NCI-H2227 (cell line): ENCODE data around the gene GCFC2.
A peak's percentile ranks its signal among the peaks of the same experiment; 100 is the strongest.
"Not testable (repeated sequence)": the region's sequence is repeated elsewhere in the genome, so short reads cannot be mapped to it uniquely, and the experiment has no call there.

Experiments
- DNase-seq: peaks from one replicate; lab custom pipeline; 2025; ENCODE audit not compliant: unreplicated experiment; lab: John Stamatoyannopoulos, UW

GCFC2 gene

DNA sequence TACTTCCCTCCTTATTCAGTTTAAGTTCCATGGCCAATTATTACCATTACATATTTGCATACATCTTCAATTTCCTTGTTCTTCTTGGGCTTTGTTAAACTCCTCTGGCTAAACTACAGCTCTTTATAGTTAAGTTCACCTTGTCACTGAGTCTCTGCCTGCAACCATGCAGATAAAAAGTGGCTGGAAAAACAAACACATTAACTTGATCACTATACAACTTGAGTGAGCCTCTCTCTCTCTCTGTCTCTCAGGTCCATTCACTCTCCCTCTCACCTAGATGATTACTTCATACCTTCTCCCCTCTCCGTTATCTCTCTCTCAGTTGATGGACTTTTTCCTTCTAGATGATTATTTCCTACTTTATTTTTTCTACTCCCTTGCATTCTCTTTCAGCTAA is 30.3 kb downstream of the GCFC2 start:
- no peak for DNase-seq

DNA sequence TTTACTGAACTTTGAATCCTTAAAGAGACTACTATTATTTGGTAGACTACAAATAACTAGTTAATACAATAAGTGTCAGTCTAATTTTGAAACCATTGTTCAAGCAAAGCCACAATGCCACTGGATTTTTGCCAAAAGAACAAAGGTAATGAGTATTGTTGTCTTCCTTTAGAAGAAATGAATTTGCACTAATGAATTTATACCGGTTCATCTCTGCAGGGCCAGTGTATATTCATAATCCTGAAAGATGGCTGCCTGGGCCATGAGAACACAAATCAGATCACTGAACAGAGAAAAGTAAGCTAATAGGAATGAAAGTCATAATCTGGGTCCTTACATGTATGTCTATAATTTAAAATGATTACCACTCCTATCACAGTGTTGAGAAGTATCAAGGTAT is 31.2 kb downstream of the GCFC2 start:
- no peak for DNase-seq

DNA sequence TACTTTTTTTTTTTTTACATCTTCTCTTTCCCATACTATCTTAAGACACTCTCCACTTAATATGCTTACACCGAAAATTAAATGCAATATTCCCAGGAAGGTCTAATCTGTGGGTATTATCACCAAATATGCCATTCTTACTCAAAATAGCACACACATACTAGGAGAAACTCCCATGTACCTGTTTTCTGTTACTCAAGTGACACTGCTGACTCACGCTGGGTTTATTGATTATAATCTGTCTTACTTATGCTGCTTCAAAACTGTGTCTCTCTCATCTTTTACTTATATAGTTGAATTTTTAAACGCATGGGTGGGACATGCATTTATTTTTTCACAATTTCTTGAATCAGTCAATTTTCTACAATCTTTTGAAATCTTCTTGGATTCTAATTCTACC is 34.3 kb downstream of the GCFC2 start:
- no peak for DNase-seq

DNA sequence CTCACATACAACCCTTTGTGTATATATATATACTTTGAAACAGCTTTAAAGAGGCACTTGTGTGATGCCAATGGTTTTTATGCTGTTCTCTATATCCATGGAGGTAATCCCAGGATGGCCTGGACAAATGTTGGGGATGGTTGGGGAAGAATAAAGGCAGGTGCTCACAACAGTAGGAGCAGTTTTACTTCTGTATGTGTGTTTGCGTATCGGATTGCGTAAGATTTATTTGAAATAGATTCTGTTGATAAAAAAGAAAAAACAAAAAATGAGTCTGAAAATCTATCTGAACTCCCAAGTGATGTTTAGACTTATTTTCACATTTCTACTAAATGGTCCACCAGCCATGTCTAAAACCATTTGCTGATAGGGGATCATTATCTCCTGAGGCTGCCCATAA is 34.8 kb downstream of the GCFC2 start:
- DNase-seq, result no peak

DNA sequence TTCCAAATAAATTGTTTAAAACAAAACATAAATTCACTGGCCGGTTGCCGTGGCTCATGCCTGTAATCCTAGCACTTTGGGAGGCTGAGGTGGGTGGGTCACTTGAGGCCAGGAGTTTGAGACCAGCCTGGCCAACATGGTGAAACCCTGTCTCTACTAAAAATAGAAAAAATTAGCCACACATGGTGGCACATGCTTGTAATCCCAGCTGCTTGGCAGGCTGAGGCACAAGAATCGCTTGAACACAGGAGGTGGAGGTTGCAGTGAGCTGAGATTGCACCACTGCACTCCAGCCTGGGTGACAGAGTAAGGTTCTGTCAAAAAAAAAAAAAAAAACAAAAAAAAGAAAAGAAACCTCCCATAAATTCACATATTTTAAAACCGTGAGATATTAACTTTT is 35.3 kb downstream of the GCFC2 start:
- not testable (repeated sequence) for DNase-seq

DNA sequence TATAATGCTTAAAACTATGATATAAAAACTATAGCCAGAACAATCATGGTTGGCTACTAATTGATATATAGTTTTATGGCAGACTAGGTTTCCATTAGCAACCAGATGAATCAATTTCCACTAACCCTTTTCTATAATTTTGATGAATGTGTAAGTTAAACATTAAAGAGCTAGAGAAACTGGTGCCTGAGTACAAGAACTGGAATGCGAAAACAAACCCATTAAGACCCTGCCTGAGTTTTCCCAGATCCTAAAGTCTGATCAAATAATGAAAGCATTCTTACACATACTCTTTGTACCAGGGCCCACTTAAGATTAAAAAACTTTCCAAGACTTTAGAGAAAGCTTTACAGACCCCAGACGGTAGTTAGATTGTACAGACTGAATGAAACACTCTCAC is 42.8 kb downstream of the GCFC2 start:
- no peak for DNase-seq

DNA sequence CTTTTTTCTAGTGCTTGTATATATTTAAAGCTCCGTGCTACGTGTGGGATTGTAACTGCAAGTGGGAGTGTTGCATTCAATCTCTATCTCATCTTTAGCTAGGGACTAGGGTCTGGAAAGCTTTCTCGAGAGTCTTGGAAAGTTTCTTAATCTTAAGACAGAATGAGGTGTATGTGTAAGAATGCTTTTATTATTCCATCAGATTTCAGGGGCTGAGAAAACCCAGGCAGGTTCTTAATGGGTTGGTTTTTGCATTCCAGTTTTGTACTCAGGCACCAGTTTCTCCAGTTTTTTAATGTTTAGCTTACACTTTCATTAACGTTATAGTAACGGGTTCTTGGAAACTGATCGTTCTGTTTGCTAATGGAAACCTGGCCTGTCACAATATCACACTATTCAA is 43.8 kb downstream of the GCFC2 start:
- DNase-seq, result no peak

DNA sequence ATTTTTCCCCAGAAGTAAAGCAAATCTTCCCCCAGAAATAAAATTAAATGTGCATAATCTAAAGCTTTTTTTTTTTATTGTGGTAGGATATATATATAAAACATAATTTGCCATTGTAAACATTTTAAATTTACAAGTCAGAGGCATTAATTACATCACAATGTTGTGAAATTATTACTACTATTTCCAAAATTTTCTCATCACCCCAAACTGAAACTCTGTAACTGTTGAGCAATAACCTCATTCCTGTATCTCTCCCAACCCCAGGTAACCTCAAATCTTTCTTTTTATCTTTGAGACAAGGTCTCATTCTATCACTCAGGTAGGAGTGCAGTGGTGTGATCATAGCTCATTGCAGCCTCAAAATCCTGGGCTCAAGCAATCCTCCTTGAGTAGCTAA is 52.9 kb downstream of the GCFC2 start:
- DNase-seq, result no peak

DNA sequence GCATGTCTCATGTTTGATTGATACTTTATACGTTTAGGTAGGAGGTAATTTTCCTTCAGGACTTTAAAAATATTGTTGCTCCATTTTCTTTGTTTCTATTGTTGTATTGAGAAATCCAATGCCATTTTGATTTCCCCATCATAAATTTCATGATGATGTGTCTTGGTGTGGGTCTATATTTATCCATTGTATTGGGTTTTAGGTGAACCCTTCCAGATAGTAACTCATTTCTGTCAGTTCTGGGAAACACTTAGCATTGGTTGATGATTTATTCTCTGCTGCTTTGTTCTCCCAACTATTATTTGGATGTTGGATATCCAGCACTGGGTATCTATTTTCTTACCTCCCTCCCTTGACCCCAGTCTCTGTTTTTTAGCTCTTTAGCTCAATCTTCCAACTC is 54.2 kb downstream of the GCFC2 start:
- DNase-seq, result no peak

DNA sequence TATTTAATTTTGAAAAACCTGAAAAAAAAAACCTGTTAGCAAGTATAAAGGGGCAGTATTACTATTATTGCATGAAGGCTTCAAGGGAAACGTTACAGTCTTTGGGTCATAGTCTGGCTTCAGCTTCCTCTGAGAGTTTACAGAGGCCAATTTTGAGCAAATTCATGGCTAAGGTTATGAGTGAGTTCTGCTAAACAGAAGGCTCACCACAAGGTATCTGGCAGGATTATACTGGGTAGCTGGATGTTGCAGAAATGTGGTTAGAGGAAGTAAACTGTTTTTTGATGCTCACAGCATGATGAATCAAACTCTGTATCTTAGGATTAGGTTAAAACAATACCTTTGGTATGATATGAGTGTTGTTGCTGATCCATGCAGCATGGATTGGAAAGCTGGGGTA is 54.9 kb downstream of the GCFC2 start:
- DNase-seq, result no peak

DNA sequence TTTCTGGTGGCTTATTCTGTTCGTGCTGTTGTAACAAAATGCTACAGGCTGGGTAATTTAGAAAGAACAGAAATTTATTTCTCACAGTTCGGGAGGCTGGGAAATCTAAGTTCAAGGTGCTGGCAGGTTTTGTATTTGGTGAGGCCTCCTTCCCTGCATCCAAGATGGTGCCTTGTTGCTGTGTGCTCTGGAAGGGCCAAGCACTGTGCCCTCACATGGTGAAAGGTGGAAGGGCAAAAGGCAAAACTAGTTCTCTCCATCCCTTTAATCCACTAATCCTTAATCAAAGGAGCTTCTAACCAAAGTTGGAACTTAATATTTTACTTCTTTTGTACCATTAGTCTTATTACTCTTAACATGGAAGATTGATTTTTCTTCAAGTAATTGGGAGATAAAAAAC is 56.7 kb downstream of the GCFC2 start:
- DNase-seq, result no peak

DNA sequence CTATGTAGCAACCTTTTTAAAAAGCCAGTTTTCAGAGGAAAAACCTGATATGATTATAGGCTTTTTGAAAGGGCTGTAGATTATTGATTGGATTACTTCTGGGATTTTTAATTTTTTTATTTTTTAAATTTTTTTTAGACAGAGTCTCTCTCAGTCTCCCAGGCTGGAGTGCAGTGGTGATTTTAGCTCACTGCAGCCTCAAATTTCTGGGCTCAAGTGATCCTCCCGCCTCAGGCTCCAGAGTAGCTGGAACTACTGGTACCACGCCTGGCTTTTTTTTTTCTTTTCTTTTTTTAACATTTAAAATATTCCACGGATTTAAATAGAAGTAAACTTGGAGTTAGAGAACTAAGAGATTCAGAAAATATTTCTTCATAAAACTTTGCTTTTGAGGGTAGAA is 62.9 kb downstream of the GCFC2 start:
- DNase-seq, result no peak

DNA sequence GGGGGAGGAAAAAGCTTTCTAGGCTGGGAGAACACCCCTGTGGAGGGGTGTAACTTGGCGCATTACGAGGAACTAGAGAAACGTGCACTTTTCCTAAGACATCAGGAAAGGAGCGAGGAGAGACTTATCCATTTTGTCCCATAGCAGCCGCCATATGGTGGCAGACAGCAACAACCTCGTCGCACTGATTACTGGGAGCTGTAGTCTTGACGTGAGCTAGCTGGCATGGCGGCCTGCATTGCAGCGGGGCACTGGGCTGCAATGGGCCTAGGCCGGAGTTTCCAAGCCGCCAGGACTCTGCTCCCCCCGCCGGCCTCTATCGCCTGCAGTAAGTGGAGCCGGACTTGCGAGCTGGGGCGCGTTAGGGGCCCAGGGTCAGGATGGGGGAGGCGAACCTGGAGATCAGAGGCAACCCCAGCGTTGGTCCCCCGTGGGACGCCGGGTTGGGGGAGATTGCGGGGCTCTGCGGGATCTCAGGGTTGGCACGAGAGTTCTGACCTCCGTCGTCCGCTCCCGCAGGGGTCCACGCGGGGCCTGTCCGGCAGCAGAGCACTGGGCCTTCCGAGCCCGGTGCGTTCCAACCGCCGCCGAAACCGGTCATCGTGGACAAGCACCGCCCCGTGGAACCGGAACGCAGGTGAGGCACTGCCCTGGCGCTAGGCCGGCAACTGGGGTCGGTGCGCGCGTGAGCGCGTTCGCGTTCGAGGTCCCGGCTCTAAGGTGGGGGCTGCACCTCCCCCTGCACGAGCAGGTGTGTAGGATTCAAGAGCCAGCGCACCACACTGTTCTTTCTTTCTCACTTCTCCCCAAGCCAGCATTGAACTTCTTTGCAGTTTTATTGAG is 63.9 kb downstream of the GCFC2 start, which contains the start of gene MRPL19:
Gene MRPL19 (plus strand): TSS at position 201 of the 843 bp plus-strand sequence. CDS start 25 bp downstream, at position 226.
- DNase-seq, result peak; percentile 91

DNA sequence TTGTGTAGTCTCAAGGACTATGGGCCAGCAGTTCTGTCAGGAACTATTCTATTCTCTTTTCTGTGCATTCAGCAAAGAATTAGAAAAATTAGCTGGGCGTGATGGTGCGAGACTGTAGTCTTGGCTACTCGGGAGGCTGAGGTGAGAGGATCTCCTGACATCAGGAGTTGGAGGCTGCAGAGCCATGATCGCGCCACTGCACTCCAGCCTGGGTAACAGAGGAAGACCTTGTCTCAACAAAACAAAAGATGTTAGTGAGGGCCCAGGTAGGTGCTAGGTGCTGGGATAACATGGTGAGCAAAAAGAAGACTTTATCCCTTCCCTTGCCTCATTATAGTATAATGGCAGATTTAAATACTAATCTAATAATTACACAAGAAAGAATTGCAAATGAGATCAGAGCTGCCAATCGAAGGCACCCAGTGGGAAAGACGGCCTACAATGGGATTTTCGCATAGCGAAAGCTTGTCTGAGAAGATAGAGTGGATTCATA is 64.6 kb downstream of the GCFC2 start:
- no peak for DNase-seq

DNA sequence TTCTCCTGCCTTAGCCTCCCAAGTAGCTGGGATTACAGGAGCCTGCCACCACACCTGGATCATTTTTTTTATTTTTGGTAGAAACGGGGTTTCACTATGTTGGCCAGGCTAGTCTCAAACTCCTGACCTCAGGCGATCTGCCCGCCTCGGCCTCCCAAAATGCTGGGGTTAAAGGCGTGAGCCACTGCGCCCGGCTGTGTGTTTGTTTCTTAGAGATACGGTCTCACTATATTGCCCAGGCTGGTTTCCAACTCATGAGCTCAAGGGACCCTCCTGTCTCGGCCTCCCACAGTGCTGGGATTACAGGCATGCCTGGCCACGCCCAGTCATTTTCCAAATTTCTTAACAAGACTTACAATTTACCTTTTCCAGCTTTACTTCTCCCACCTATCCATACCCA is 65.1 kb downstream of the GCFC2 start:
- DNase-seq, result no peak

DNA sequence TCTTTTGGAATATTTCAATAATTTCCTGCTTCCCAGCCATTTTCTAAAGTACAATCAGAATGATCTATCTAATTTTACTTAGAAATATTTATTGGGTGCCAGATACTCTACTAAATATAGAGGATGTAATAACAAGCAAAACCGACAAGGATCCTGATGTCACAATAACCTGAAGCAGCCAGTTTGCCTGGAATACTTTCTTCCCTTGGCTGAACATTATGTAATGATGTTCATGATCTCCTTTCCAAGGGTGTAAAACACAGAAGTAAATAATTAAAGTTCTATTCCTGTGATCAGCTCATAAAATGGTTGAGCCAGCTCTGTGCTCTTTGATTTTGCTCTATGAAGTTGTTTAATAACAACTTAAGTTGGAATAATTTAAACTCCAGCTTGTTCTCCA is 66.7 kb downstream of the GCFC2 start:
- DNase-seq, result no peak

DNA sequence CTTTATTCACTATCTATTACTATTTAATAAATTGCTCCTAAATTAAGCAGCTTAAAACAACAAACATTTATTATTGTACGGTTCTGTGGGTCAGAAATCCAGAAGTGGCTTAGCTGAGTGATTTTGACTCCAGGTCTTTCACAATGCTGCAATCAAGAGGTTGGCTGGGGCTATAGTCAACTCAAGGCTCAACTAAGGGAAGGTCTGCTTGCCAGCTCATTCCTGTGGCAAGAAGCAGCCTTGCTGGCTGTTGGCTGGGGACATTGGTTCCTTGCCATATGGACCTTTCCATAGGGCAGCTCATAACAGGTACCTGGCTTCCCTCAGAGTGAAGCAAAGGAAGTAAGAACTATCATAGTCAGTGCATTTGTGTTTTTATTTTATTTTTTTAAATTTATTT is 69.1 kb downstream of the GCFC2 start:
- DNase-seq, result no peak

DNA sequence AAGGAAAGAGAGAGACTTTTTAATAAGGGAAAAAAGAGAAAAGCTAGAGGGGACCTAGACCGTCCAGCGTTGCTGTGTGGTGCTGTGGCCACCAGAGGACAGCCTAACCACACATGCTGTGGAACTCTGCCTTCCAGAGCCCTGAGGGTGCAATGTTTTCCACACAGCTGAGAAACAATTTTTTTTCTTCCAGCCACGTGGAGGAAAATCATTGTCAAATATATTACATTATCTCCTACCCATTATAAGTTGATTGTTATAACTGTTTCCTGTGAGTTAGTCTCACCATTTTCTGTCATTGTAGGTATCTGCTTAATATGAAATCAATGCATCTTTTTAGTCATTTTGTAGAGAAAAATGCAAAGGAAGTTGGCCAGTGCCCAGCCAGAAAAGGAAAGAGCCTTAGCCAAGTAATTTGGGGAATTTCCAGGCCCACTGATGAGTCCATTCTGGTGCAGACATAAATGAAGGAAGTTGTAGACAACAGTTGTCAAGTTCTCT is 70.0 kb downstream of the GCFC2 start:
- peak; percentile 66 for DNase-seq

DNA sequence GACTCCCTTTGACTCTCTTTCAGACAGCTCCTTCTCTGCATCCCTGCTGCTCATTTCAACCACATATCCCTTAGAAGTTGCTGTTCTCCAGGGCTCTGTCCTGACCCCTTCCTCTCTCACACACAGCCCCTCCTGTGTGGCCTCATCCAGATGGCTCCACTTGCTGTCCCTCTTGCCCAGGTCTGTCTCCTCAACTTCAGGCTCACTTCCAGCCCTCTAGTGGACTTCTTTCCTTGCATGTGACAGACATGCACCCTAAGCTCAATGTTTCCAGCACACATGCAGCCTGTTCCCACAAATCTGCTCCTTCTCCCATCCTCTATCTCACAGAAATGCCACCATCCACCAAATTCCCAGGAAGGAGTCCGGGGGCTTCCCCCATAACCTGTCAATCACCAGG is 73.1 kb downstream of the GCFC2 start:
- DNase-seq, result no peak

DNA sequence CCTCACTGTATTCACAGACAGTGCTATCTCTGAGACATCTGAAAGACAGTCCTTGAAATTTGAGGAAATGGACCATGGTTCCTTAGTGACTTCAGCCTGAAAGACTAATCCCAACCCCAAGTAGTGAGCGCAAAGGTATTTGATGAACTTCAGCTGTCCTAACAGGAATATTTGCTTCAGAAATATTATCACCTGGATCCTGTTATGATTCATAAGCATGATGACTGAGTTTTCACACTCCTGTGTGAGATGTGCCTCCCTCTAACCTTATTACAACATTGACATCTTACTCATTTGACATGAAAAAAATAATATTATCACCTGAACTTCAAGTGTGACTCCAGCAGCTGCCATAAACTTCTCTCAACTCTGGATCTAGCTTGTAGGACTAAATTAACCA is 75.8 kb downstream of the GCFC2 start:
- DNase-seq, result no peak

DNA sequence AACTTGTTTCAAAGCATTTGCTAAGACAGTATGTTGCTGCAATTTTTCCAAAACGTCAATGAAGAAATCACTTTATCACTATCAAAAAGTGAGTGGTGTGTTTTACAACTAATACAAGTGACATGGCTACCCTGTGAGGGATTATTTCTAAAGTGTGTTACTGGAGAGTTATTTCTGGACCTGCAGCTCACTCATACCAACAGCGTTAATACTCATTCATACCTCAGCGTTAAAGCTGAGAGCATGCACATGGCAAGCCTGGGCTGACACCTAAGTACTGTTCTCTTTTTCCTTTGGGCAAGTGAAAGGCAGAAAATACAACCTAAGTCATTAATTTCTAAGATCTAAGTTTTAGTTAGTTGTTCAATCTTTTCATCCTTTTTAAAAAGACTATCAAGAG is 77.1 kb downstream of the GCFC2 start:
- no peak for DNase-seq

DNA sequence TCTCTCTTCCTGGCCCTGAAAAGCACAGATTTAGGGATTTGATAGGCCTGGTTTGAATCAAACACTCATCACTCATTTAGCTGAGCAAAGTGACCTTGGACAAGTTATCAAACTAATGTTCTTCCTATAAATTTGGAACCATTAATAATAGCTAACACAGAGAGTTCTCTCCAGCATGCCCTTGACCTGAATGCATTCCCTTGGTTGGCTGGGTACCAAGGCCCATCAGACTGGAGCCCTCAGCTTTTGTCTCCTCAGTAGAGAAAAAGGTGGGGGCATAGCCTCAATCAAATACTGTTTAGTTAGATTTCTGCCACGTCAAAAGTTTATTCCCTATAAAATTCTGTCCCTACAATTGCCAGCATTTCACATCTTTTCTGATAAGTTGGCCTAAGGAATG is 77.9 kb downstream of the GCFC2 start:
- no peak for DNase-seq
